Measurements from ENCODE around the gene C19orf53. TPM values are rescaled to one million over a fixed set of nuclear protein-coding genes. Genes with fewer than 3 reads are reported as not detected.

Gene C19orf53
- total and polyA plus RNA-seq, 2 donors (not counting 1 experiment from before 2014, with no cell fraction given), result 58.8 to 146 TPM

- H3K79me2 ChIP-seq (ENCODE audit: control insufficient read depth, insufficient read depth, low read length), result peaks cover 3% of the 10 kb centered on the region
- no peaks in the 10 kb centered on the region for H3K4me1 ChIP-seq (ENCODE audit: control insufficient read depth, extremely low read depth, insufficient read depth, low read length)
- H3K27ac ChIP-seq (ENCODE audit: insufficient read depth, low read length), result no peak overlapping the region
- H3K4me3 ChIP-seq (replicated peaks in 1 of 4; ENCODE audit: control extremely low read depth in 1 of 4, insufficient read depth in 1 of 4, low read depth in 3 of 4, low read length in 4 of 4), result no peak overlapping the region
- no peak overlapping the region for H2AFZ ChIP-seq (ENCODE audit: low read length)
- H3K9ac ChIP-seq (ENCODE audit: insufficient read depth, low read length), result no peak overlapping the region
- no peaks in the 10 kb centered on the region for H3K9me3 ChIP-seq (ENCODE audit: control insufficient read depth, insufficient read depth, low read depth, low read length)
- TF ChIP-seq EZH2 (IDR thresholded peaks at IDR 0.05; ENCODE audit: low read length, missing control alignments), result no peak
- TF ChIP-seq CTCF (conservative IDR thresholded peaks at IDR 0.05 in 1 of 2, IDR thresholded peaks at IDR 0.05 in 1 of 2; ENCODE audit: low read depth in 1 of 2, low read length in 2 of 2), result no peak
- H4K20me1 ChIP-seq (ENCODE audit: control insufficient read depth, extremely low read depth, insufficient read depth, low read length), result no peaks in the 10 kb centered on the region
- no peaks in the 10 kb centered on the region for H3K27me3 ChIP-seq (ENCODE audit: control insufficient read depth, insufficient read depth, low read length)
- H3K4me2 ChIP-seq (ENCODE audit: extremely low read depth, insufficient read depth, low read length), result no peak overlapping the region
- DNase-seq (ENCODE audit: low read depth in 2 of 2), result no peak
- H3K36me3 ChIP-seq (ENCODE audit: control insufficient read depth, insufficient read depth, low read length), result peaks cover 39% of the 10 kb centered on the region
Observed at GRCh38 chr19:13756210-13756609, 18.0 kb upstream of the C19orf53 start.

GRCh38 chr19:13757805-13758772 lies 16.2 kb upstream of the C19orf53 start:
- peaks cover 36% of the 10 kb centered on the region for H3K36me3 ChIP-seq (ENCODE audit: control insufficient read depth, insufficient read depth, low read length)
- H3K9me3 ChIP-seq (ENCODE audit: control insufficient read depth, insufficient read depth, low read depth, low read length), result no peaks in the 10 kb centered on the region
- H3K27me3 ChIP-seq (ENCODE audit: control insufficient read depth, insufficient read depth, low read length), result no peaks in the 10 kb centered on the region
- H3K4me2 ChIP-seq (ENCODE audit: extremely low read depth, insufficient read depth, low read length), result no peak overlapping the region
- H4K20me1 ChIP-seq (ENCODE audit: control insufficient read depth, extremely low read depth, insufficient read depth, low read length), result no peaks in the 10 kb centered on the region
- no peak overlapping the region for H3K27ac ChIP-seq (ENCODE audit: insufficient read depth, low read length)
- H3K4me3 ChIP-seq (replicated peaks in 1 of 4; ENCODE audit: control extremely low read depth in 1 of 4, insufficient read depth in 1 of 4, low read depth in 3 of 4, low read length in 4 of 4), result no peak overlapping the region
- TF ChIP-seq CTCF (conservative IDR thresholded peaks at IDR 0.05 in 1 of 2, IDR thresholded peaks at IDR 0.05 in 1 of 2; ENCODE audit: low read depth in 1 of 2, low read length in 2 of 2), result no peak
- TF ChIP-seq EZH2 (IDR thresholded peaks at IDR 0.05; ENCODE audit: low read length, missing control alignments), result no peak
- no peaks in the 10 kb centered on the region for H3K79me2 ChIP-seq (ENCODE audit: control insufficient read depth, insufficient read depth, low read length)
- H2AFZ ChIP-seq (ENCODE audit: low read length), result no peak overlapping the region
- no peaks in the 10 kb centered on the region for H3K4me1 ChIP-seq (ENCODE audit: control insufficient read depth, extremely low read depth, insufficient read depth, low read length)
- H3K9ac ChIP-seq (ENCODE audit: insufficient read depth, low read length), result no peak overlapping the region
- DNase-seq (ENCODE audit: low read depth in 2 of 2), result no peak

GRCh38 chr19:13758795-13759194 lies 15.5 kb upstream of the C19orf53 start:
- H3K4me3 ChIP-seq (replicated peaks in 1 of 4; ENCODE audit: control extremely low read depth in 1 of 4, insufficient read depth in 1 of 4, low read depth in 3 of 4, low read length in 4 of 4), result no peak overlapping the region
- H3K79me2 ChIP-seq (ENCODE audit: control insufficient read depth, insufficient read depth, low read length), result no peaks in the 10 kb centered on the region
- no peak overlapping the region for H3K9ac ChIP-seq (ENCODE audit: insufficient read depth, low read length)
- H3K27ac ChIP-seq (ENCODE audit: insufficient read depth, low read length), result no peak overlapping the region
- H3K9me3 ChIP-seq (ENCODE audit: control insufficient read depth, insufficient read depth, low read depth, low read length), result no peaks in the 10 kb centered on the region
- no peaks in the 10 kb centered on the region for H4K20me1 ChIP-seq (ENCODE audit: control insufficient read depth, extremely low read depth, insufficient read depth, low read length)
- H3K4me1 ChIP-seq (ENCODE audit: control insufficient read depth, extremely low read depth, insufficient read depth, low read length), result no peaks in the 10 kb centered on the region
- no peak overlapping the region for H3K4me2 ChIP-seq (ENCODE audit: extremely low read depth, insufficient read depth, low read length)
- TF ChIP-seq CTCF (conservative IDR thresholded peaks at IDR 0.05 in 1 of 2, IDR thresholded peaks at IDR 0.05 in 1 of 2; ENCODE audit: low read depth in 1 of 2, low read length in 2 of 2), result no peak
- no peak for TF ChIP-seq EZH2 (IDR thresholded peaks at IDR 0.05; ENCODE audit: low read length, missing control alignments)
- DNase-seq (ENCODE audit: low read depth in 2 of 2), result no peak
- H3K27me3 ChIP-seq (ENCODE audit: control insufficient read depth, insufficient read depth, low read length), result no peaks in the 10 kb centered on the region
- peaks cover 38% of the 10 kb centered on the region for H3K36me3 ChIP-seq (ENCODE audit: control insufficient read depth, insufficient read depth, low read length)
- H2AFZ ChIP-seq (ENCODE audit: low read length), result no peak overlapping the region

Data from fibroblast of lung (primary cell).